GM21526 (cell line): Measurements from ENCODE around the gene TRHDE.
"Not testable (repeated sequence)": the region's sequence is repeated elsewhere in the genome, so short reads cannot be mapped to it uniquely, and the experiment has no call there.

Experiments used
- ATAC-seq: cut with Tn5 transposase; IDR thresholded peaks from one replicate; pipeline ENCODE4 v1.9.1; 2021; ENCODE audit warnings: moderate library complexity; ENCODE audit not compliant: unreplicated experiment, low FRiP score

The TRHDE gene

GRCh38 chr12:72493407-72493806 lies 221.2 kb downstream of the TRHDE start:
- no peak for ATAC-seq

GRCh38 chr12:72498354-72498753 lies 226.2 kb downstream of the TRHDE start:
- ATAC-seq, result no peak

- no peak for ATAC-seq
Measured at GRCh38 chr12:72499244-72499643, 227.1 kb downstream of the TRHDE start.

- no peak for ATAC-seq
Measured at GRCh38 chr12:72502546-72502945, 230.4 kb downstream of the TRHDE start.

- no peak for ATAC-seq
Measured at GRCh38 chr12:72505227-72505626, 233.1 kb downstream of the TRHDE start.

- ATAC-seq, result no peak
Measured at GRCh38 chr12:72509891-72510290, 237.7 kb downstream of the TRHDE start.

- ATAC-seq, result no peak
Measured at GRCh38 chr12:72510772-72511171, 238.6 kb downstream of the TRHDE start.

- no peak for ATAC-seq
Measured at GRCh38 chr12:72511498-72511897, 239.3 kb downstream of the TRHDE start.

- no peak for ATAC-seq
Measured at GRCh38 chr12:72511906-72512305, 239.7 kb downstream of the TRHDE start.

GRCh38 chr12:72520044-72520678 lies 248.0 kb downstream of the TRHDE start:
- not testable (repeated sequence) for ATAC-seq

GRCh38 chr12:72521326-72521725 lies 249.2 kb downstream of the TRHDE start:
- no peak for ATAC-seq

- no peak for ATAC-seq
Measured at GRCh38 chr12:72522411-72522810, 250.2 kb downstream of the TRHDE start.

- no peak for ATAC-seq
Measured at GRCh38 chr12:72523754-72524153, 251.6 kb downstream of the TRHDE start.

- no peak for ATAC-seq
Measured at GRCh38 chr12:72535212-72535990, 263.2 kb downstream of the TRHDE start.

GRCh38 chr12:72540811-72541210 lies 268.6 kb downstream of the TRHDE start:
- no peak for ATAC-seq

GRCh38 chr12:72543777-72544467 lies 271.8 kb downstream of the TRHDE start:
- no peak for ATAC-seq

- ATAC-seq, result no peak
Measured at GRCh38 chr12:72546106-72546505, 273.9 kb downstream of the TRHDE start.

GRCh38 chr12:72547573-72547972 lies 275.4 kb downstream of the TRHDE start:
- no peak for ATAC-seq

GRCh38 chr12:72549184-72549583 lies 277.0 kb downstream of the TRHDE start:
- no peak for ATAC-seq

- ATAC-seq, result no peak
Measured at GRCh38 chr12:72560003-72560769, 288.0 kb downstream of the TRHDE start.

GRCh38 chr12:72570601-72571000 lies 298.4 kb downstream of the TRHDE start:
- no peak for ATAC-seq
